NCI-H2171 (cell line): ENCODE data around the gene SGMS1.
"Not testable (repeated sequence)": the region's sequence is repeated elsewhere in the genome, so short reads cannot be mapped to it uniquely, and the experiment has no call there.

ENCODE experiments used
- DNase-seq: peaks from one replicate; lab custom pipeline; 2025; lab: John Stamatoyannopoulos, UW

Gene SGMS1

GRCh38 chr10:50556237-50557120 is 67.3 kb downstream of the SGMS1 start:
- no peak for DNase-seq

DNA sequence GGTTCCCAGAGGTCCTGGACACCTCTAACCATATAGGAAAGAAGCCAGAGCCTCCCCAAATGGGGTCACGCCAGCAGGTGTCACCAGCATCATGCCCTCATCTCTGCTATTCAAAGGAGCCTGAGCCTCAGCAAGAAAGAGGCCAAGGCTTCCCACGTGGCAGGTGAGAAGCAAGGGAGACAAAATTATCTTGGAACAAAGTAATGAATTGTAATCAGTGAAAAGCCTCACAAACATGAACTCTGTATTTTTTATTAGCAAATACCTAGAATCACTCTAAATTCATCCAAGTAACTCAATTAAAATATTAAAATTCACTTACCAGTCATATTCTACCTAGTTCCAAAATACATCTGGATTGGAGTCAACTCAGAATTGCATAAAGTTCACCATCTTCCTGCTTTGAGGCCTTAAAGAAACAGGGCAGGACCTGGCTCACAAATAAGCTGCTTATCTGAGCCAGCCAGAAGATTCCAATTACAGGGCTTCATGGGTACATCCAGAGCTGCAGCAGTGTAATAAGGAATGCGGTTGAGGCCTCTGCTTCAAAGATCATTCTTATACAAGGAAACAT is 68.7 kb downstream of the SGMS1 start:
- no peak for DNase-seq

- DNase-seq, result no peak
These were observed 69.3 kb downstream of the SGMS1 start for GRCh38 chr10:50554376-50554994.

- no peak for DNase-seq
These were observed 70.8 kb downstream of the SGMS1 start for GRCh38 chr10:50552771-50553535.

GRCh38 chr10:50552308-50552707 is 71.4 kb downstream of the SGMS1 start:
- DNase-seq, result no peak

- no peak for DNase-seq
These were observed 71.9 kb downstream of the SGMS1 start for GRCh38 chr10:50551894-50552293.

GRCh38 chr10:50550291-50550839 is 73.4 kb downstream of the SGMS1 start:
- DNase-seq, result no peak

GRCh38 chr10:50549186-50549585 is 74.6 kb downstream of the SGMS1 start:
- DNase-seq, result not testable (repeated sequence)

- DNase-seq, result not testable (repeated sequence)
These were observed 75.3 kb downstream of the SGMS1 start for GRCh38 chr10:50548481-50548880.

DNA sequence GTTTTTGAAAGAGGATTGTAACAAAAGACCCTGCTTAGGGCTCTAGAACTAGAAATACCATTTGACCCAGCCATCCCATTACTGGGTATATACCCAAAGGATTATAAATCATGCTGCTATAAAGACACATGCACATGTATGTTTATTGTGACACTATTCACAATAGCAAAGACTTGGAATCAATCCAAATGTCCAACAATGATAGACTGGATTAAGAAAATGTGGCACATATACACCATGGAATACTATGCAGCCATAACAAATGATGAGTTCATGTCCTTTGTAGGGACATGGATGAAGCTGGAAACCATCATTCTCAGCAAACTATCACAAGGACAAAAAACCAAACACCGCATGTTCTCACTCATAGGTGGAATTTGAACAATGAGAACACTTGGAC is 77.5 kb downstream of the SGMS1 start:
- DNase-seq, result not testable (repeated sequence)

DNA sequence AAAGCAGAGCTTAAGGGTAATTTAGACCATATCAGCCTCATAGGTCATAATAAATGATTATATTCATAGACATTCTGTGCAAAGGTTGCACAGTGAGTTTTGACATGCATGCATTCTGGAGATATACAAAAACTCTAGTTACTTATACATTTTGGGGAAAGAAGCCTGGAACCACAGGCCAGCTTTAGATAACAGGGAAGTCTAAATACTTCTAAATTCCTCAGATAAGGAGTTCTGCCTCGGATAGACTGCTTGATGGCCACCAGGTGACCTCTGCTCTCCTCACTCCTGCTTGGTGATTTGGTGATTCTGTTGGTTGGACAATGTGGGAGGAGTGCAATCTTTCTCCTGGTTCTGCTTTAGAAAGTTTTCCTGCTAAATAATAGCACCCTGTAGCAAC is 77.9 kb downstream of the SGMS1 start:
- DNase-seq, result no peak

GRCh38 chr10:50544857-50545429 is 78.8 kb downstream of the SGMS1 start:
- no peak for DNase-seq

- DNase-seq, result no peak
These were observed 79.5 kb downstream of the SGMS1 start for GRCh38 chr10:50544095-50544856.

- no peak for DNase-seq
These were observed 80.9 kb downstream of the SGMS1 start for GRCh38 chr10:50542871-50543270.

- DNase-seq, result no peak
These were observed 81.8 kb downstream of the SGMS1 start for GRCh38 chr10:50541921-50542320.

DNA sequence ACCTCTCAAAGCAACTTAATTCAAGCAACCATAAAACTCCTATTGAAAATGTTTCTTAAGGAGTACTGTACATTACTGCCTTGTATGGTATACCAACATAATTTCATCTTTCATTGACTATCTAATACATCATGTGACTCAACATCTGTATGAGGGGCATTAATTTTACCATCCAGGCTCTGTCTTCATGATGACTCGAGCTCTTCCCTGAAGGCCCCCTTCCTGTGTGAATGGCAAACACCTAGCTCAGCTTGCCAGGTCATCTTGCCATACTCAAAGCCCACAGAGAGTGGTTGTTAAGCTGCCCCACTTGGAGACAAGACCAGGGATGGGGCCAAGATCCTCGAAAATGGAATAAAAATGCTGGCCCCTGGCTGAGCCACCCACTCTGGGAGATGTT is 82.4 kb downstream of the SGMS1 start:
- no peak for DNase-seq

DNA sequence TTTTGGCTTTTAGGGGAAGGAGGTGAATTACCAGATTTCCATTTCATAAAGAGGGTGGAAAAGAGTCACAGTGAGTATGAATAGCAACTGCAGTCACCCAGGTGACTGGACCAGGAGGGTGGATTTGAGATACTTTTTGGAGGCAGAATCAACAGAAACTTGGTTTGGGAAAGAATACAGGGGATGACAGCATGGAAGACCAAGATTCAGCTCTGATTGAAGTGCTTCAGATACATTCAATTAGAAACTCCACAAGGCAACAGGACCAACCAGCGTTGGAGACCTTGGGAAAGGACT is 83.0 kb downstream of the SGMS1 start:
- DNase-seq, result no peak

- no peak for DNase-seq
These were observed 83.5 kb downstream of the SGMS1 start for GRCh38 chr10:50540069-50540825.

DNA sequence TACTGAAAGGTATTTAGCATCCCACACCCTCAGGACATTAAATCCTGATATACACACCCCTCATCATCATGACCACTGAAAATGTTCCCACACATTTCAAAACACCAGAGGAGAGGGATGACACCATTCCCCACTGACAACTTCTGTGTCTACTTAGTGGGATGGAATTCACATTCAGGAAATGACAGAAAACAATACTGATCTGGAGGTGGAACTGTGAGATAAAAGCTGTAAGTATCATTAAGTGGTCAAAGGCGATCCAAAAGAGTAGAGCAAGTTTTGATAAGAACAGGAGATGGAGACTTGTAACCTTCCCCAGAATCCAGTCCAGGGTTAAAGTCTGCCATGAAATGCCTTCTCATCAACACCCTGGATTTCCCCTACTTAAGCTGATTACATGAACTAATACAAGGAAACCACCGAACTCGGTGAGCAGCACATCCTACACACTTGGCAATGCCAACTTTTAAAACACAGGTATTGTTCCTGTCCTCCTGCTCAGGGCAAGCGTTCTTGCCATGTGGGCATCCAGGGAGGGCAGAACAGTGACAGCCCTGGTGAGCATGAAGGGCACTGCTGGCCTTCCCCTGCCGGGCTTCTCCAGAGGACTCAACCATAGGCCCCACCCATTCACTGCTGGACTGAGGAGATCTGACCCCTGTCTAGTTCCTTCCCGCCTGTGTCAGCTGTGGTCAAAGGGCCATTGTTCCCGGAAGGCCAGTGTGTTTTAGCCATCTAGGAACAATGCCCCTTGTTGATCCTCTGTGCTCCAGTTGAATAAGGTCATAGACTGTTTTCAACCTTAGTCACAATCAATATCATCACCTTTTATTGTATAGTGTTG is 85.0 kb downstream of the SGMS1 start:
- no peak for DNase-seq
